HCT116 (cell line): Measurements from ENCODE around the gene DDX20. TPM values are rescaled to one million over a fixed set of nuclear protein-coding genes. Genes with fewer than 3 reads are reported as not detected.

Source experiments
- ATAC-seq: fragments of 200-7000 bp; cut with Tn5 transposase; 2 replicates; pipeline ENCODE4 v1.9.1; 2020; ENCODE audit warnings: mild to moderate bottlenecking, moderate library complexity
- BruUV-seq: library from RNA; stranded (reverse); fragments of 400-500 nt; replicated peaks from 2 replicates; lab custom pipeline; 2021; lab: Mats Ljungman, UMichigan
- CTCF ChIA-PET: fragments of 300-600 bp; sonication (Branson Sonifier 250); formaldehyde crosslinking; loops from one replicate; lab custom pipeline; 2021; ENCODE audit warnings: antibody characterized with exemption; lab: Charles Lee
- POLR2A ChIA-PET: fragments of 300-600, 350-600 bp; sonication (Branson Sonifier 250); formaldehyde crosslinking; loops from one replicate; lab custom pipeline; 2021; ENCODE audit warnings: antibody characterized with exemption; lab: Charles Lee
- RAD21 ChIA-PET, 2 experiments: fragments of 300-600 bp; sonication (Branson Sonifier 250); formaldehyde crosslinking; loops; one replicate each; lab custom pipeline; 2023; ENCODE audit warnings: low total read pairs in 2 of 2; ENCODE audit not compliant: uncharacterized antibody in 2 of 2, unreplicated experiment in 2 of 2, low non-redundant PET in 1 of 2; lab: Charles Lee
- DNase-seq: peaks from one replicate; pipeline ENCODE4 v3.0.0-alpha.2; 2010; ENCODE audit warnings: low read depth, low spot score
- H2AFZ ChIP-seq: fragments of 200-600 bp; shearing (Covaris generic), sonication (generic); 2 replicates; pipeline ENCODE4 v1.6.1; 2017; ENCODE audit warnings: low read depth, mixed run types, mixed read lengths, antibody characterized with exemption, low read length; ENCODE audit not compliant: poor library complexity, severe bottlenecking
- H3K27ac ChIP-seq: 2 replicates; pipeline ENCODE4 v1.5.1; 2012; ENCODE audit warnings: low read depth, low read length
- H3K27me3 ChIP-seq: fragments of 200-600 bp; sonication (generic); 2 replicates; pipeline ENCODE4 v1.6.1; 2016; ENCODE audit warnings: mixed run types, low read length, mixed read lengths; ENCODE audit not compliant: insufficient read depth
- H3K36me3 ChIP-seq, 2 experiments: fragments of 200-500 bp in 1 of 2; fragments of 200-600 bp in 1 of 2; sonication (Bioruptor generic) in 1 of 2; sonication (generic) in 1 of 2; 2 replicates each; pipeline versions ENCODE4 v1.5.1 to v1.6.1; 2014 to 2016; ENCODE audit warnings: low read length in 2 of 2, inconsistent platforms in 1 of 2, mixed read lengths in 1 of 2, mixed run types in 1 of 2; ENCODE audit not compliant: insufficient read depth in 2 of 2, control insufficient read depth in 1 of 2
- H3K4me1 ChIP-seq, 2 experiments: fragments of 200-600 bp in 1 of 2; sonication (generic) in 1 of 2; 2 replicates each; pipeline versions ENCODE4 v1.5.1 to v1.6.1; 2012 to 2017; ENCODE audit warnings: low read length in 2 of 2, inconsistent platforms in 1 of 2, mild to moderate bottlenecking in 1 of 2, mixed read lengths in 1 of 2, mixed run types in 1 of 2, moderate library complexity in 1 of 2; ENCODE audit not compliant: insufficient read depth in 2 of 2, control insufficient read depth in 1 of 2
- H3K4me2 ChIP-seq: fragments of 200-600 bp; sonication (generic); 2 replicates; pipeline ENCODE4 v1.6.1; 2017; ENCODE audit warnings: mixed run types, low read length, mixed read lengths
- H3K4me3 ChIP-seq, 2 experiments: fragments of 200-600 bp in 1 of 2; sonication (generic) in 1 of 2; replicated peaks in 1 of 2; 2 replicates each; pipeline ENCODE4 v1.5.1; 2011 to 2016; ENCODE audit warnings: low read length in 2 of 2, control low read depth in 1 of 2, low read depth in 1 of 2, mild to moderate bottlenecking in 1 of 2, mixed read lengths in 1 of 2, mixed run types in 1 of 2
- H3K79me2 ChIP-seq: fragments of 200-600 bp; sonication (generic); 2 replicates; pipeline ENCODE4 v1.6.1; 2017; ENCODE audit warnings: mild to moderate bottlenecking, mixed run types, low read length, moderate library complexity, mixed read lengths; ENCODE audit not compliant: insufficient read depth
- H3K9ac ChIP-seq: fragments of 200-600 bp; sonication (generic); 2 replicates; pipeline ENCODE4 v1.6.1; 2016; ENCODE audit warnings: low read length, mixed read lengths
- H3K9me2 ChIP-seq: fragments of 200-600 bp; sonication (generic), shearing (Covaris generic); 2 replicates; pipeline ENCODE4 v1.6.1; 2017; ENCODE audit warnings: mixed run types, mild to moderate bottlenecking, moderate library complexity; ENCODE audit not compliant: insufficient read depth
- H3K9me3 ChIP-seq, 2 experiments: fragments of 200-500 bp in 1 of 2; fragments of 200-600 bp in 1 of 2; sonication (Bioruptor generic) in 1 of 2; sonication (generic) in 1 of 2; 2 replicates each; pipeline ENCODE4 v1.6.1; 2014 to 2017; ENCODE audit warnings: low read length in 2 of 2, mixed read lengths in 2 of 2, inconsistent platforms in 1 of 2, low read depth in 1 of 2, mild to moderate bottlenecking in 1 of 2, mixed run types in 1 of 2, moderate library complexity in 1 of 2; ENCODE audit not compliant: control insufficient read depth in 1 of 2, insufficient read depth in 1 of 2
- H4K20me1 ChIP-seq: fragments of 200-600 bp; sonication (generic), shearing (Covaris generic); 2 replicates; pipeline ENCODE4 v1.6.1; 2017; ENCODE audit warnings: mixed run types, mild to moderate bottlenecking, moderate library complexity; ENCODE audit not compliant: insufficient read depth
- EGR1 ChIP-seq: IDR thresholded peaks from 2 replicates; pipeline ENCODE4 v1.6.1; 2012; ENCODE audit warnings: low read depth
- ELF1 ChIP-seq: IDR thresholded peaks from 2 replicates; pipeline ENCODE4 v1.6.1; 2012; ENCODE audit warnings: low read depth, borderline replicate concordance
- FOSL1 ChIP-seq: IDR thresholded peaks from 2 replicates; pipeline ENCODE4 v1.6.1; 2012; ENCODE audit warnings: low read depth
- JUND ChIP-seq: IDR thresholded peaks from 2 replicates; pipeline ENCODE4 v1.6.1; 2012
- ZFX ChIP-seq: fragments of 450-650 bp; IDR thresholded peaks from 2 replicates; pipeline ENCODE4 v1.6.1; 2017
- intact Hi-C: fragments of 100-400 bp; cut with micrococcal nuclease; formaldehyde crosslinking; loops from 2 replicates; pipeline ENCODE4 v1.10.0; 2022
- total RNA-seq: library from RNA; stranded (reverse); gene quantifications from one replicate; pipeline ENCODE4 v1.2.1, GENCODE V29; 2021; ENCODE audit not compliant: unreplicated experiment
- TF ChIP-seq, protein P1 (sequence below): IDR thresholded peaks from 2 replicates; pipeline ENCODE4 v1.6.1; 2012

Gene DDX20
- total RNA-seq, 1 experiment from 2014 or later: 14.9 TPM

- Histone ChIP-seq H3K9me3 (no peaks in the 10 kb centered on the region), H3K4me2 (no peak overlapping the region), H3K4me3 (no peak overlapping the region), H2AFZ (no peak overlapping the region), H3K27me3 (no peaks in the 10 kb centered on the region; the same call in 1 of the 2 replicates), H3K4me1 (no peaks in the 10 kb centered on the region), H3K36me3 (no peaks in the 10 kb centered on the region), H3K9me2 (no peaks in the 10 kb centered on the region), H4K20me1 (no peaks in the 10 kb centered on the region), H3K27ac (no peak overlapping the region), H3K9ac (no peak overlapping the region), H3K79me2 (no peaks in the 10 kb centered on the region)
- no peak for ATAC-seq
- intact Hi-C loops: no loop called here
- DNase-seq: no peak
- no TSS peak for BruUV-seq
- ChIA-PET POLR2A (no interaction called here), CTCF (no interaction called here), RAD21 (no interaction called here)
- no peak for TF ChIP-seq JUND
- TF ChIP-seq FOSL1: no peak
- TF ChIP-seq ELF1: no peak
- TF ChIP-seq, protein P1, sequence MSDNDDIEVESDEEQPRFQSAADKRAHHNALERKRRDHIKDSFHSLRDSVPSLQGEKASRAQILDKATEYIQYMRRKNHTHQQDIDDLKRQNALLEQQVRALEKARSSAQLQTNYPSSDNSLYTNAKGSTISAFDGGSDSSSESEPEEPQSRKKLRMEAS: no peak
Measured at GRCh38 chr1:111811891-111812290, 56.2 kb downstream of the DDX20 start.

GRCh38 chr1:111812306-111812705 lies 56.6 kb downstream of the DDX20 start:
- H2AFZ ChIP-seq: no peak overlapping the region
- H3K9me2 ChIP-seq: no peaks in the 10 kb centered on the region
- BruUV-seq: no TSS peak
- no peaks in the 10 kb centered on the region for H3K4me1 ChIP-seq
- H3K27ac ChIP-seq: no peak overlapping the region
- ChIA-PET RAD21 (no interaction called here), CTCF (no interaction called here), POLR2A (no interaction called here)
- no peaks in the 10 kb centered on the region; the same call in 1 of the 2 replicates for H3K27me3 ChIP-seq
- H4K20me1 ChIP-seq: no peaks in the 10 kb centered on the region
- H3K4me2 ChIP-seq: no peak overlapping the region
- no peak for DNase-seq
- TF ChIP-seq ZFX: no peak
- no peak for TF ChIP-seq JUND
- no peak for TF ChIP-seq FOSL1
- TF ChIP-seq ELF1: no peak
- TF ChIP-seq EGR1: no peak
- no peak overlapping the region for H3K4me3 ChIP-seq
- H3K9me3 ChIP-seq: no peaks in the 10 kb centered on the region
- H3K79me2 ChIP-seq: no peaks in the 10 kb centered on the region
- no peak overlapping the region for H3K9ac ChIP-seq
- no peak for ATAC-seq
- intact Hi-C loops: no loop called here
- no peaks in the 10 kb centered on the region for H3K36me3 ChIP-seq
